SH-SY5Y (cell line): ENCODE measurements around the gene ACVR1B.

Source experiments
- GATA2 ChIP-seq: IDR thresholded peaks from 2 replicates; pipeline ENCODE4 v1.6.1; 2011; ENCODE audit warnings: mild to moderate bottlenecking, low read depth, low read length
- GATA3 ChIP-seq: IDR thresholded peaks from 2 replicates; pipeline ENCODE4 v1.6.1; 2011; ENCODE audit warnings: low read depth, mild to moderate bottlenecking, low read length, moderate library complexity

ACVR1B gene

GRCh38 chr12:52007158-52007921, 55.8 kb downstream of the ACVR1B start:
- no peak for TF ChIP-seq GATA3
- TF ChIP-seq GATA2, result no peak

GRCh38 chr12:52007982-52008510, 56.5 kb downstream of the ACVR1B start:
- TF ChIP-seq GATA2 (no peak), GATA3 (no peak)

GRCh38 chr12:52009081-52009751, 57.7 kb downstream of the ACVR1B start:
- no peak for TF ChIP-seq GATA3
- TF ChIP-seq GATA2, result no peak

GRCh38 chr12:52010152-52010622, 58.7 kb downstream of the ACVR1B start:
- TF ChIP-seq GATA3, result no peak
- TF ChIP-seq GATA2, result no peak

- TF ChIP-seq GATA2 (no peak), GATA3 (no peak)
Observed at GRCh38 chr12:52010692-52011601, 59.4 kb downstream of the ACVR1B start.

- TF ChIP-seq GATA3 (no peak), GATA2 (no peak)
Observed at GRCh38 chr12:52011602-52012214, 60.2 kb downstream of the ACVR1B start.

- TF ChIP-seq GATA3 (no peak), GATA2 (no peak)
Observed at GRCh38 chr12:52013626-52014310, 62.3 kb downstream of the ACVR1B start.

GRCh38 chr12:52014567-52015530, 63.4 kb downstream of the ACVR1B start:
- TF ChIP-seq GATA3 (no peak), GATA2 (no peak)

- TF ChIP-seq GATA3, result no peak
- no peak for TF ChIP-seq GATA2
Observed at GRCh38 chr12:52015532-52016041, 64.1 kb downstream of the ACVR1B start.

GRCh38 chr12:52018433-52019112, 67.1 kb downstream of the ACVR1B start:
- TF ChIP-seq GATA2, result no peak
- TF ChIP-seq GATA3, result no peak

- no peak for TF ChIP-seq GATA3
- no peak for TF ChIP-seq GATA2
Observed at GRCh38 chr12:52019113-52019770, 67.7 kb downstream of the ACVR1B start.
